NB4 (cell line): ENCODE data around the gene ZDHHC16.
"Not testable (repeated sequence)": the region's sequence is repeated elsewhere in the genome, so short reads cannot be mapped to it uniquely, and the experiment has no call there.

Source experiments
- POLR2A ChIP-seq: IDR thresholded peaks from 2 replicates; pipeline ENCODE4 v1.6.1; 2011; ENCODE audit warnings: mild to moderate bottlenecking; ENCODE audit not compliant: insufficient read length; ENCODE audit errors: extremely low read depth
- TF ChIP-seq, protein P1 (sequence below): IDR thresholded peaks from one replicate; pipeline ENCODE4 v1.5.1; 2012; ENCODE audit warnings: low read depth, low read length
- TF ChIP-seq, protein P2 (sequence below): IDR thresholded peaks from 2 replicates; pipeline ENCODE4 v1.6.1; 2011; ENCODE audit warnings: low read depth, low read length

DNA sequence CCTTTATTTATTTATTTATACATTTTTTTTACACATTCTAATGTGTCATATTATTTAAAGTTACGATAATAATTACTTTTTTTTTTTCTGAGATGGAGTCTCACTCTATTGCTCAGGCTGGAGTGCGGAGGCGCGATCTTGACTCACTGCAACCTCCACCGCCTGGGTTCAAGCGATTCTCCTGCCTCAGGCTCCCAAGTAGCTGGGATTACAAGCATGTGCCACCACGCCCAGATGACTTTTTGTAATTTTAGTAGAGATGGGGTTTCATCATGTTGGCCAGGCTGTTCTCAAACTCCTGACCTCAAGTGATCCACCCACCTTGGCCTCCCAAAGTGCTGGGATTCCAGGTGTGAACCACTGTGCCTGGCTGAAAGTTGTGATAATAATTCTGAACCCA, 39.5 kb upstream of the ZDHHC16 start:
- TF ChIP-seq, protein P1, sequence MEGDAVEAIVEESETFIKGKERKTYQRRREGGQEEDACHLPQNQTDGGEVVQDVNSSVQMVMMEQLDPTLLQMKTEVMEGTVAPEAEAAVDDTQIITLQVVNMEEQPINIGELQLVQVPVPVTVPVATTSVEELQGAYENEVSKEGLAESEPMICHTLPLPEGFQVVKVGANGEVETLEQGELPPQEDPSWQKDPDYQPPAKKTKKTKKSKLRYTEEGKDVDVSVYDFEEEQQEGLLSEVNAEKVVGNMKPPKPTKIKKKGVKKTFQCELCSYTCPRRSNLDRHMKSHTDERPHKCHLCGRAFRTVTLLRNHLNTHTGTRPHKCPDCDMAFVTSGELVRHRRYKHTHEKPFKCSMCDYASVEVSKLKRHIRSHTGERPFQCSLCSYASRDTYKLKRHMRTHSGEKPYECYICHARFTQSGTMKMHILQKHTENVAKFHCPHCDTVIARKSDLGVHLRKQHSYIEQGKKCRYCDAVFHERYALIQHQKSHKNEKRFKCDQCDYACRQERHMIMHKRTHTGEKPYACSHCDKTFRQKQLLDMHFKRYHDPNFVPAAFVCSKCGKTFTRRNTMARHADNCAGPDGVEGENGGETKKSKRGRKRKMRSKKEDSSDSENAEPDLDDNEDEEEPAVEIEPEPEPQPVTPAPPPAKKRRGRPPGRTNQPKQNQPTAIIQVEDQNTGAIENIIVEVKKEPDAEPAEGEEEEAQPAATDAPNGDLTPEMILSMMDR = not testable (repeated sequence)
- not testable (repeated sequence) for TF ChIP-seq POLR2A
- TF ChIP-seq, protein P2, sequence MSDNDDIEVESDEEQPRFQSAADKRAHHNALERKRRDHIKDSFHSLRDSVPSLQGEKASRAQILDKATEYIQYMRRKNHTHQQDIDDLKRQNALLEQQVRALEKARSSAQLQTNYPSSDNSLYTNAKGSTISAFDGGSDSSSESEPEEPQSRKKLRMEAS = not testable (repeated sequence)
